Testis (tissue), 2 donors: ENCODE data around the gene RYR3.

Source experiments
- POLR2A ChIP-seq: fragments of 450-650 bp; IDR thresholded peaks from one replicate; pipeline ENCODE4 v1.6.1; 2017; ENCODE audit warnings: antibody characterized with exemption, mild to moderate bottlenecking, moderate library complexity
- TF ChIP-seq, protein P1 (sequence below), 3 experiments: fragments of 450-650 bp in 2 of 3; fragments of 200-600 bp in 1 of 3; sonication (generic) in 1 of 3; IDR thresholded peaks; one replicate each; pipeline ENCODE4 v1.5.1; 2016 to 2019; ENCODE audit warnings: antibody characterized with exemption in 3 of 3, mild to moderate bottlenecking in 2 of 3, moderate library complexity in 1 of 3

- TF ChIP-seq, protein P1, sequence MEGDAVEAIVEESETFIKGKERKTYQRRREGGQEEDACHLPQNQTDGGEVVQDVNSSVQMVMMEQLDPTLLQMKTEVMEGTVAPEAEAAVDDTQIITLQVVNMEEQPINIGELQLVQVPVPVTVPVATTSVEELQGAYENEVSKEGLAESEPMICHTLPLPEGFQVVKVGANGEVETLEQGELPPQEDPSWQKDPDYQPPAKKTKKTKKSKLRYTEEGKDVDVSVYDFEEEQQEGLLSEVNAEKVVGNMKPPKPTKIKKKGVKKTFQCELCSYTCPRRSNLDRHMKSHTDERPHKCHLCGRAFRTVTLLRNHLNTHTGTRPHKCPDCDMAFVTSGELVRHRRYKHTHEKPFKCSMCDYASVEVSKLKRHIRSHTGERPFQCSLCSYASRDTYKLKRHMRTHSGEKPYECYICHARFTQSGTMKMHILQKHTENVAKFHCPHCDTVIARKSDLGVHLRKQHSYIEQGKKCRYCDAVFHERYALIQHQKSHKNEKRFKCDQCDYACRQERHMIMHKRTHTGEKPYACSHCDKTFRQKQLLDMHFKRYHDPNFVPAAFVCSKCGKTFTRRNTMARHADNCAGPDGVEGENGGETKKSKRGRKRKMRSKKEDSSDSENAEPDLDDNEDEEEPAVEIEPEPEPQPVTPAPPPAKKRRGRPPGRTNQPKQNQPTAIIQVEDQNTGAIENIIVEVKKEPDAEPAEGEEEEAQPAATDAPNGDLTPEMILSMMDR (IDR thresholded peaks at IDR 0.05): no peak
- no peak for TF ChIP-seq POLR2A
These were observed 139.0 kb downstream of the RYR3 start for GRCh38 chr15:33449810-33450209.
